GM13977 (cell line): ENCODE data around the gene SLC1A3.

Experiments used
- DNase-seq: peaks from one replicate; pipeline ENCODE4 v3.0.0; 2012; ENCODE audit warnings: low spot score
- CTCF ChIP-seq: IDR thresholded peaks from 2 replicates; pipeline ENCODE4 v1.5.1; 2012; ENCODE audit warnings: mild to moderate bottlenecking, control low read depth; ENCODE audit not compliant: insufficient read depth; ENCODE audit errors: extremely low read depth, missing control alignments
- in situ Hi-C: fragments of 300-500 bp; cut with MboI; formaldehyde crosslinking; loops from one replicate; pipeline ENCODE4 v1.12.0; 2022; ENCODE audit warnings: low sequenced_read_pairs, low pct_unique_long_range_greater_than_20kb, mixed read lengths, inconsistent platforms; ENCODE audit not compliant: unreplicated experiment

SLC1A3 gene

DNA sequence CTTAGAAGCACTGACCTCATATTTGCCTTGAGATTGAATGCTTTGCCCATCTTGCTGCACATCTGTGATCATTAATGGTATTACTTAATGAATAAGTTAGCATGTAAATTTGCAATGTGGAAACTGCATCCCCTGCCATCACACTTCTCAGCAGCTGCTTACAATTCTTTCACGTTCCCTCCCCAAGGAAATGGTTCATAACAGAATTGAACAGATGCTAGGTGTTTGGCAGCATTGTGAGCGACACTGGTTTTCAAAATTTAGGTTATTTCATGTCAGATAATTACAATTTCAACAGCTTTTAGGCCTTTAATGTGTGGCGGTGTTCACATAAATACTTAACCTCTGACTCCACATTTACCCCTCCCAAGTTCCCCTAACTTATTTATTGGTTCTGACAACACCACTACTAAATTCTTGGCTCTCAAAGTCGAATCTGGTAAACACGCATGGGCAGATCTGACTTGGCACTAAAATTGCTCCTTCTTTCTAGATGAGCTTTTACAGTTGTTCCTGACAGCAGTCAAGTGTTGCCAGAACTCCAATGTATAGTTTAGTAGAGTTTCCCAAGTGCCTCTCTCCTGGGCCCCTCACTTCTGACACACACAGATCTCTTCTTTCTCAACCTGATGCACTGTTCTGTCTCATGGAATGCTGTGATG lies 46.8 kb downstream of the SLC1A3 start:
- no peak for TF ChIP-seq CTCF
- DNase-seq = no peak
- in situ Hi-C loops = no loop called here

GRCh38 chr5:36654564-36654963 lies 48.2 kb downstream of the SLC1A3 start:
- DNase-seq = no peak
- in situ Hi-C loops = no loop called here
- TF ChIP-seq CTCF = no peak

- no peak for DNase-seq
- TF ChIP-seq CTCF = no peak
- in situ Hi-C loops = no loop called here
These were observed 48.8 kb downstream of the SLC1A3 start for GRCh38 chr5:36655161-36655560.

GRCh38 chr5:36656556-36656955 lies 50.1 kb downstream of the SLC1A3 start:
- in situ Hi-C loops = no loop called here

GRCh38 chr5:36657563-36657995 lies 51.2 kb downstream of the SLC1A3 start:
- in situ Hi-C loops = no loop called here
- no peak for TF ChIP-seq CTCF
- DNase-seq = no peak

More at GRCh38 chr5:36656556-36656955, 50.1 kb downstream of the SLC1A3 start:
- no peak for TF ChIP-seq CTCF
- no peak for DNase-seq

DNA sequence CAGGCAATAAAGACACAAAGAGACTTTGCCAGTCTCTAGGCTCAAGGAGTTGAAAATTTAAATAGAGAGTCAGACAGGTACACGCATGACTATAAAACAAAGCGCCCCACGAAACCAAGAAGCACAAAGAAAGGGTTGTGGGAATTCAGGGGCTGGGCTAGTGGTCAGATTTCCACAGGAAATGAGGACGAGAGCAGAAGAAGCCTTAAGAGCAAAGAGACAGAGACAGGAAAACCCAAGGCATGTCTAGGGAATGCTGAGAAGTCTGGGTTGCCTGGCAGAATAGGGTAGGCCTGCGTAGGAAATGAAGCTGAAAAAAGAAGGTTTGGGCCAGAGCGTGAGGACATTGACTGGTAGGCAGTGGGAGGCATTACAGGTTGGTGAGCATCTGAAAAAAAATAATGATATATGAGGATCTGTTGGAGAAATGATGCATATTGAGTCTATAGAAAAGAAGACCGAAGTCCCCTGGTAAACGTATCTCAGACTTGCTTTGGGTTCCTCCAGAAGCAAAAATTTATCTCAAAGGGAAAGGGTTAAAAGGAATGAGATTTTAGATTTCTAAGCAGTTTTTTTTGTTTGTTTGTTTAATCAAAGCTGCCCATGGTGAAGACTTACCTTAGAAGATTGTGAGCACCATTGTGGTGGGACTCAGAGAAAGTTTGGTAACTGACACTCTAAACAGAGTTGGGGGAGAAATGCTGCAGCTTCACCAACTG lies 51.8 kb downstream of the SLC1A3 start:
- no peak for DNase-seq
- no peak for TF ChIP-seq CTCF
- in situ Hi-C loops = no loop called here
